Uterine smooth muscle cell (primary cell): Measurements from ENCODE around the gene OR8G1. TPM values are rescaled to one million over a fixed set of nuclear protein-coding genes. Genes with fewer than 3 reads are reported as not detected.

Experiments
- total RNA-seq: library from RNA; depleted of rRNA; stranded (reverse); fragments of >200 nt; gene quantifications from 2 replicates; pipeline ENCODE4 v1.2.3, GENCODE V29; 2014

Gene OR8G1
- total RNA-seq, result not detected in 2 replicates

DNA sequence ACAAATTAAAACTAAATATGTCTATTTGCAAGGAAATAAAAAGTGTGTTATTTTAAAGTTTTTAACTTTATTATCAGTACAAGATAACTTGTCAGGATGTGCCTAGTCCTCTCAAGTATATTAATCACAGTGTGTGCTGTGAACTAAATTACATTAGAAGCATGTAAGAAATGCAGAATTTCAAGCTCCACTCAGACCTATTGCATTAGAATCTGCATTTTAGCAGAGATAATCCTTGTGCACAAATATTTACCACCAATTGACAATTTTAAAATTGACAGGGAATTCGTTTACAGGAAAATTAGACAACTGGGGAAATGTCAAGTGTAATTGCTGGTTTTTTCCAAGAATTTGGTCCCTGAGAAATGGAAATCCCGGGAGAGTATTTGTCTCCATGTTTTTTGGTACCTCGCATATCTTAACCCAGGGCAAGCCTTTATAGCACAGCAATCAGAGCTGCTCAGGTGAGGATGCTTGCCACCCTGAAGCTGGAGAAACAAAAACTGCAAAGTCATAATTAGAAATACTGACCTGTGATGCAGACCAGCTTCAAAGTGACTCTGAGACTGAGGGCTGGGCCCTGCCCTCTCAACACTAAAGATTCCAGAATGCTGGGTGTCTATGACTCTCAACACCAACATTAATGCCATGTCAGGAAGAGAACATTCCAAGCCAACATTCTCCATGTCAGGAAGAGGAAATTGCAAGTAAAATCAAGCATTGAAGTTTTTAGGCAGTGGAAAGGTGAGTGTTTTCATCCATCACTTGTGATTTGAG is at the start of gene OR8G1:
Gene OR8G1, plus strand, starts transcription at position 475 of the 777 bp plus-strand sequence. CDS start 8,581 bp downstream, outside the sequence.

DNA sequence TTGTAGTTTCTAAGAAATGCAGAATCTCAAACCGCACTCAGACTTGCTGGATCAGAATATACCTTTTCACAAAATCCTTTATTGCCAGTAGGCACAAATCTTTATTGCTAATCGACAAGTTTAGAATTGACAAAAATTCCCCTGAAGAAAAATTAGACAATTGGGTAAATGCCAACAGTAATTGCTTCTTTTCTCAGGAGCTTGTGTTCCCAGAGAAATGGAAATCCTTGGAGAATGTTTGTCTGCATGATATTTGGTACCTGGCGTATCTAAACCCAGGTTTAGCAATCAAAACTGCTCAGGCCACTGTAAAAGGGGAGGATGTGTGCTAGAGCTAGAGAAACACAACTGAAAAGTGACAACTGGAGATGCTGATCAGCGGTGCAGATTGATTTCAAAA is 15.2 kb downstream of the OR8G1 start, which contains the start of gene OR8G5:
Gene OR8G5, plus strand, starts transcription at position 301 of the 400 bp plus-strand sequence. CDS start 8,556 bp downstream, outside the sequence.

Other genes starting within 250 kb of the OR8G1 start
- not detected in 2 replicates for gene OR10G6, start 245.9 kb upstream of the OR8G1 start, total RNA-seq
- gene OR10G4, start 228.1 kb upstream of the OR8G1 start, total RNA-seq, result not detected in 2 replicates
- not detected in 2 replicates for gene OR10G9, start 218.1 kb upstream of the OR8G1 start, total RNA-seq
- not detected in 2 replicates for gene OR10G8, start 214.3 kb upstream of the OR8G1 start, total RNA-seq
- not detected in 2 replicates for gene OR10G7, start 199.8 kb upstream of the OR8G1 start, total RNA-seq
- 10.5 and 11.8 TPM in 2 replicates for gene VWA5A, start 125.6 kb upstream of the OR8G1 start, total RNA-seq
- gene OR10D3, start 57.8 kb upstream of the OR8G1 start, total RNA-seq, result not detected in 2 replicates
- gene OR8G5, start 15.3 kb downstream of the OR8G1 start, total RNA-seq, result not detected in 2 replicates
- under 0.01 TPM in 1 of 2 replicates, not detected in the other for gene OR8D1, start 72.9 kb downstream of the OR8G1 start, total RNA-seq
- gene OR8D2, start 79.1 kb downstream of the OR8G1 start, total RNA-seq, result not detected in 2 replicates
- not detected in 2 replicates for gene OR8B2, start 143.4 kb downstream of the OR8G1 start, total RNA-seq
- gene OR8B3, start 157.9 kb downstream of the OR8G1 start, total RNA-seq, result not detected in 2 replicates
- not detected in 2 replicates for gene OR8B4, start 183.8 kb downstream of the OR8G1 start, total RNA-seq
- gene OR8B8, start 204.6 kb downstream of the OR8G1 start, total RNA-seq, result not detected in 2 replicates